NCI-H1048 (cell line): ENCODE data around the gene CCDC83.
"Not testable (repeated sequence)": the region's sequence is repeated elsewhere in the genome, so short reads cannot be mapped to it uniquely, and the experiment has no call there.

Experiments
- DNase-seq: peaks from one replicate; lab custom pipeline; 2025; lab: John Stamatoyannopoulos, UW

The CCDC83 gene

DNA sequence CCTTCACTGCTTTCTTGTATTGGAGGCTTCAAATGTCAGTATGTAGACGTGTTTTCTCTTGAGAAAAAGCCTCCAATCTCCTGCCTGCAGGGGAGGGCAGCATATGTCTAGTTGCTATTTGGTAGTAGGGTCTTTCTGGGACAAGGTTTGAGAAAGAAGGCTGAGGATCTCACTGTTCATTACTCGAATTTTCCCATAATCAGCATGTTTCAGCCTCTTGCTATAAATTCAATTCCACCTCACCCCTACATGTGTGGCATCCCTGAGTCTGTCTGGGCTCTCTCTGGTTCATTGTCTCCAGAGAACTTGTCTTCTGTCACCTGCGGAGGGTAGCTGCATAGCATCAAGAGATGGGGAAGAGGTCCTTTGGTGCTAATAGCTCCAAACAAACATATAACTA lies 19.5 kb upstream of the CCDC83 start:
- DNase-seq, result no peak

GRCh38 chr11:85840932-85841331 lies 14.3 kb upstream of the CCDC83 start:
- not testable (repeated sequence) for DNase-seq

DNA sequence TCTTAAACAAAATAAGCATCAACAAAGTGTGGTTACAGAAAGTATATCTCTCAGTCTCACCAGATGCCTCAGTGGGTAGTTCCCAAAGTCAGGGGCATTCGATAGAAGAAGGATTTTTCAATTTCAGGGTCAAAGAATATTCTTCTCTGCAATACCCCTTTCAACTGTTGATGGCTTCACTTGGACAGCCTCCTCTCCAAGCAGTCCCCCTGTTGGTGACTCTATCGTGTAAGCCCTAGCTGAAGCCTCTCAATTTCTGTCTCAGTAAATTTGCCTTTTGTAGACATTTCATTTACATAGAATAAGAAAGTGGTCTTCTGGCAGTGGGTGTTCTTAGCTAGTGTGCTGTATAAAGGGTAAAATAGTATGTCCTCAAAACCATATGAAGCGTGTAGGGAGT lies 11.3 kb upstream of the CCDC83 start:
- DNase-seq, result no peak

DNA sequence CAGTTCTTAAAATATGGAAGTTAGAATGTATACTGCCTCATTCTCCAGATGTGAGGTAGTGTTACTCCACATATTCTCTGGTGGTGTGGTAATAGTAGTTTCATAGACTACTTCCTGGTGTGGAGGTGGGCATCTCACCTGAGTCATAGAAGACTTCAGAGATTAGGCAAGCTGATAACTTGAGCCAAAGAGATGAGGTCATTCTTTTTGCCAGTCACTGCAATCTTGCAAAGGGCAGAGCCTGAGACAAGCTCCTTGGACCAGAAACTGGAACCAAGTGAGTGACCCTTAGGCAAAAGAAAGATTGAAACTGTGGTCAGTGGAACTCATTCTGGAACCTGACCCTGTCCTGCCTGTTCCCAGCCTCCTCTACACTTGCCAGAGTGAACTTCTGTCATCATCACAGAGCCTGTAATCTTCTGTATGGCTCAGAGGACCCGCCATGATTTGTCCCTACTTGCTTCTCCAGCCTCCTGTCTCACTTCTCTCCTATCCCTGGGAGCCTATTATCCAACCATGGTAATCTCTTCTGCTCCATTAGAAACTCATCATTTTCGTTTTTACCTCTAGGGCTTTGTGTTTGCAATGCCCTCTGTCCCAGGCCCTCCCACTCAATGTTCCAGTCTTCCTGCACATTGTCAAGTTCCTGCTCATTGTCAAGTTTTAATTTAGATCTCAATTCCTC lies 10.6 kb upstream of the CCDC83 start:
- no peak for DNase-seq

- no peak for DNase-seq
These were observed 10.0 kb upstream of the CCDC83 start for GRCh38 chr11:85845124-85845631.

DNA sequence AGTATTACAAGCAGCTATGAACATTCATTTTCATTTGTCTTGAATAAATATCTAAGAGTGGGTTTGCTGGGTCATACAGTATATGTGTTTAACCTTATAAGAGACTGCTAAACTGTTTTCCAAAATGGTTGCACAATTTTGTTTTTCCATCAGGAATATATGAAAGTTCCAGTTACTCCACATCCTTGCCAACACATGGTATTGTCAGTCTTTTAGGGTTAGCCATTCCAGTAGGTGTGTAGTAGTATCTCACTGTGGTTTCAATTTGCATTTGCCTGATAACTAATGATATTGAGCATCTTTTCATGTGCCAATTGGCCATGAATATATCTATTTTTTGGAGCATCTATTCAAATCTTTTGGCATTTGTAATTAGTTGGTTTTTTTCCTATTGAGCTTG lies 7.7 kb upstream of the CCDC83 start:
- no peak for DNase-seq

DNA sequence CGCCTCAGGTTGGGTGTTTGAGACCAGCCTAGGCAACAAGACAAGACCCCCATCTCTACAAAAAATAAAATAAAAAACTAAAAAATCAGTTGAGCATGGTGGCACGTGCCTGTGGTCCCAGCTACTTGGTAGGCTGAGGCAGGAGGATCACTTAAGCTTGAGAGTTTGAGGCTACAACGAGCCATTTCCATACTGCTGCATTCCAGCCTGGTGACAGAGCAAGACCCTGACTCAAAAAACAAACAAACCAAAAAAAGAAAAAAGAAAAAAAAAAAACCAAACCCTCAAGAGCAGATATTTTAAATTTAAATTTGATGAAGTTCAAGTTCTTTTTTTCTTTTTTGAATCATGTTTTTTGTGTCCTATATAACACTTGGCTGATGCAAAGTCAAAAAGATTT lies 7.2 kb upstream of the CCDC83 start:
- DNase-seq, result no peak

GRCh38 chr11:85848556-85848955 lies 6.6 kb upstream of the CCDC83 start:
- no peak for DNase-seq

- DNase-seq, result not testable (repeated sequence)
These were observed 2.4 kb upstream of the CCDC83 start for GRCh38 chr11:85852754-85853153.

DNA sequence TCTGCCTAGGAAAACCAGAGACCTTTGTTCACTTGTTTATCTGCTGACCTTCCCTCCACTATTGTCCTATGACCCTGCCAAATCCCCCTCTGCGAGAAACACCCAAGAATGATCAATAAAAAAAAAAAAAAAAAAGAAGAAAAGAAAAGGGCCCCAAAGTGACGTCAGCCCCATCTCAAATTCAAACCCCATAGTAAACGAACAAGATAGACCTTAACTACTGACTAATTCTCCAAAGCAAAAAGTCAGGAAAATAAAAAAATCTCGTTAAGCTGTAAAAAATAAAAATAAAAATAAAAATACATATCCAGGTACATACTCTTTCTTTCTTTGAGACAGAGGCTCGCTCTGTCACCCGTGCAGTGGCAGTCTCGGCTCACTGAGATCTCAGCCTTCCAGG lies 1.6 kb upstream of the CCDC83 start:
- not testable (repeated sequence) for DNase-seq

- DNase-seq, result no peak
These were observed 999 bp upstream of the CCDC83 start for GRCh38 chr11:85854212-85854556.

GRCh38 chr11:85854557-85855340 lies 434 bp upstream of the CCDC83 start:
- peak; percentile 63 for DNase-seq

GRCh38 chr11:85857098-85857497 lies 1.9 kb downstream of the CCDC83 start:
- no peak for DNase-seq

DNA sequence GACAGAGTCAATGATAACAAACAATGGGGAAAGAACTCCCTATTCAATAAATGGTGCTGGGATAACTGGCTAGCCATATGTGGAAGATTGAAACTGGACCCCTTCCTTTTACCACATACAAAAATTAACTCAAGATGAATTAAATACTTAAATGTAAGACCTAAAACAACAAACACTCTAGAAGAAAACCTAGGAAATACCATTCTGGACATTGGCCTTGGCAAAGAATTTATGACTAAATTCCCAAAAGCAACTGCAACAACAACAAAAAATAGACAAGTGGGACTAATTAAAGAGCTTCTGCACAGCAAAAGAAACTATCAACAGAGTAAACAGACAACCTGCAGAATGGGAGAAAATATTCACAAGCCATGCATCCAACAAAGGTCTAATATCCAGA lies 4.4 kb downstream of the CCDC83 start:
- DNase-seq, result not testable (repeated sequence)

DNA sequence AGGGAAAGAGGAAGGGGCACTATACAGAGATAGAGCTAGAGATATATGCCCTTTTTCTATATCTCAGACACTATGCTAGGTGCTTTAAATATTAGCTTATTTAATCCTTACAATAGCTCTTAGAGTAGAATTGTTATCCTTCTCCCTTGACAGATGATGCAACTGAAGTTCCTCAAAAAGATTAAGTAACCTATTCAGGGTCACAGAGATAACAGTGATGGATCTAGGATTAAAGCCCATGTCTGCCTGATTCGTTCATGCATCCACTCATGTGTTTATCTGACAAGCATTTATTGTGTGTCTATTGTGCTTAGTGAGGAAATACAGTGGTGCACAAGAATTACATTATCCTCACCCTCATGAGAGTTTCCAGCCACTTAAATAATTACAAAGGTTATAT lies 8.7 kb downstream of the CCDC83 start:
- no peak for DNase-seq

GRCh38 chr11:85866137-85866827 lies 11.1 kb downstream of the CCDC83 start:
- DNase-seq, result no peak

DNA sequence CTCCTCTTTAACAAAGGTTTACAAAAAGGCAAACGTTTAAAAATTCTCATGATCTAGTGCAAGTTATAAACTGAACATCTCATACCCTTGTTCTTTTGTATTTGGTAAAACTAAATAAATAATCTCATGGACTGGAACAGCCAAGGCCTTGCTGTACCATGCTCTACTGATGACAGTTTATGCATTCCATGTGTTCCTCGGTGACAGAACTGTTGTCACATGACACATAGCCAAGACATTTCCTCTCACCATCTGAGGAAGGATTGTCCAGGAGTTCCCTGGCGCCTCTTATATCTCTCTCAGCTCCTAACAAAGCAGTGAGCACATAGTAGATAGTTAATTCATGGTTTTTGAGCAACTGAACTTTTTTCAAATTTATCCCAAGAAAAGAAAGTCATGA lies 12.6 kb downstream of the CCDC83 start:
- no peak for DNase-seq

- DNase-seq, result no peak
These were observed 14.6 kb downstream of the CCDC83 start for GRCh38 chr11:85869781-85870180.

DNA sequence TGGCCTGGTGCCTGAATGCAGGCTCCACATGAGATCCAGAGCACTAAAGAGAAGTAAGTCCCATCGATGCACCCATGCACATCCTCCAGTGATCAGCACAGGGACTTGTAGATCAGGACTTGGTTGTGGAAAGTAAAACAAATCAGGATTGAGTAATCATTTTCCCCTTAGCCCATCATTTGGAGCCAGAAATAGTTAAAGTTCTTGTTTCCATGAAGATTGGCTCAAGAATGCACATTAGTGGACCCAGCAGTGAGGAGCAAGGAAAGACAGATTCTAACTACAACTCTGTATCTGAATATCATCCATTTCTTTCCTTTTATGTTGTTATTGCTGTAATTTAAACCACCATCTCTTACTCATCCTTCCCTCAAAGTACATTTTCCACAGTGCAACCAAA lies 19.1 kb downstream of the CCDC83 start:
- DNase-seq, result no peak

DNA sequence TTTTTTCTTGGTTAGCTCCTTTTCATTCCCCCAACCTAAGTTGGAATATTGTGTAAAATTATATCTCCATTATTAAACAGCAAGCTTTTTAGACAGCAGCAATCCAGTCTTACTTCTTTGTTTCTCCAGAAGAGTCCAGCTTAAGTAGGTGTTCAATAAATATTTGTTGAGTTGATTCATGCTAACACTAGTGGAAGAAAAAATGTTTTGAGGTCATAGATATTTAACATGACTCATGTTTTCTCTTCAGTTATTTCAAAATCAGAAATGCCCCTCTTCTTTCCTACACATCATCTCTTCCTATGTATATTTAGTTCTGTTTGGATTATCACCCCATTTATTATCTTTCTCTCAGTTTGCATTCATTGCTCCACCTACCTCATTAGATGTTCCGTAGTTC lies 20.3 kb downstream of the CCDC83 start:
- DNase-seq, result no peak

GRCh38 chr11:85884581-85885021 lies 29.4 kb downstream of the CCDC83 start:
- DNase-seq, result no peak

- no peak for DNase-seq
These were observed 31.2 kb downstream of the CCDC83 start for GRCh38 chr11:85886089-85887056.
